Tibial nerve (tissue), 4 donors: ENCODE data around the gene STK39. TPM values are rescaled to one million over a fixed set of nuclear protein-coding genes. Genes with fewer than 3 reads are reported as not detected.

Source experiments
- DNase-seq, 2 donors: peaks; one replicate each; pipeline ENCODE4 v3.0.0-alpha.2; 2019; ENCODE audit warnings: low spot score in 2 of 2
- H3K27ac ChIP-seq, 4 donors: fragments of 200-600 bp; sonication (generic) in 3 of 4; one replicate each; pipeline ENCODE4 v1.5.1; 2017 to 2019; ENCODE audit warnings: mild to moderate bottlenecking in 1 of 4
- H3K27me3 ChIP-seq, 2 donors: fragments of 200-600 bp; sonication (generic) in 1 of 2; one replicate each; pipeline versions ENCODE4 v1.5.1 to v1.6.0; 2017 to 2019
- H3K36me3 ChIP-seq, 3 donors: fragments of 200-600 bp; sonication (generic); one replicate each; pipeline ENCODE4 v1.5.1; 2018 to 2019
- H3K4me1 ChIP-seq, 4 donors: fragments of 200-600 bp; sonication (generic) in 3 of 4; one replicate each; pipeline ENCODE4 v1.5.1; 2017 to 2019
- H3K4me3 ChIP-seq, 4 donors: fragments of 200-600 bp; sonication (generic) in 3 of 4; one replicate each; pipeline ENCODE4 v1.5.1; 2017 to 2019; ENCODE audit warnings: mild to moderate bottlenecking in 1 of 4, moderate library complexity in 1 of 4
- H3K9me3 ChIP-seq, 4 donors: fragments of 200-600 bp; sonication (generic) in 3 of 4; one replicate each; pipeline ENCODE4 v1.5.1; 2017 to 2019
- CTCF ChIP-seq, 5 experiments: fragments of 200-600 bp in 3 of 5; fragments of 450-650 bp in 2 of 5; sonication (generic) in 3 of 5; IDR thresholded peaks; one replicate each; pipeline ENCODE4 v1.5.1; 2016 to 2019; ENCODE audit warnings: antibody characterized with exemption in 5 of 5, mild to moderate bottlenecking in 3 of 5, moderate library complexity in 2 of 5
- EP300 ChIP-seq, 2 donors: sonication (generic); formaldehyde crosslinking; IDR thresholded peaks; one replicate each; pipeline ENCODE4 v1.6.1; 2017; ENCODE audit warnings: antibody characterized with exemption in 2 of 2, mild to moderate bottlenecking in 1 of 2
- POLR2A ChIP-seq, 2 donors: fragments of 450-650 bp; IDR thresholded peaks; one replicate each; pipeline ENCODE4 v1.6.1; 2017; ENCODE audit warnings: antibody characterized with exemption in 2 of 2, mild to moderate bottlenecking in 2 of 2, moderate library complexity in 2 of 2
- WGBS, 2 donors: methylation state at CpG; one replicate each; pipeline ENCODE4 v1.1.5; 2018; 5-methylcytosine and 5-hydroxymethylcytosine counted together
- total RNA-seq, 4 donors: library from RNA; depleted of rRNA; stranded (reverse); fragments of >200 nt; gene quantifications; one replicate each; pipeline ENCODE4 v1.1.0, GENCODE V29; 2016

Gene STK39
- total RNA-seq, 4 donors from 2014 or later = 8.5 to 13.5 (median 12.0) TPM

GRCh38 chr2:167972746-167973145, 274.6 kb downstream of the STK39 start:
- Histone ChIP-seq H3K9me3 (no peaks in the 10 kb centered on the region), H3K4me3 (no peak overlapping the region), H3K4me1 (no peaks in the 10 kb centered on the region), H3K36me3 (peaks cover 0 to 11% (median 0%) of the 10 kb centered on the region in 3 donors), H3K27me3 (no peaks in the 10 kb centered on the region), H3K27ac (no peak overlapping the region)
- TF ChIP-seq POLR2A (IDR thresholded peaks at IDR 0.05) (no peak), EP300 (IDR thresholded peaks at IDR 0.05) (no peak), CTCF (IDR thresholded peaks at IDR 0.05) (no peak)
- no peak for DNase-seq

- Histone ChIP-seq H3K27ac (no peak overlapping the region), H3K4me3 (no peak overlapping the region), H3K9me3 (no peaks in the 10 kb centered on the region), H3K4me1 (no peaks in the 10 kb centered on the region), H3K27me3 (no peaks in the 10 kb centered on the region), H3K36me3 (peaks cover 0 to 11% (median 0%) of the 10 kb centered on the region in 3 donors)
- TF ChIP-seq CTCF (IDR thresholded peaks at IDR 0.05) (no peak), EP300 (IDR thresholded peaks at IDR 0.05) (no peak), POLR2A (IDR thresholded peaks at IDR 0.05) (no peak)
- no peak for DNase-seq
- 86 to 97% methylated on average over 1 of the region's 1 CpG for WGBS, 2 donors
These were observed 275.4 kb downstream of the STK39 start for GRCh38 chr2:167972020-167972419.

- H3K9me3 ChIP-seq = no peaks in the 10 kb centered on the region
- no peak for TF ChIP-seq EP300 (IDR thresholded peaks at IDR 0.05)
- no peak for TF ChIP-seq POLR2A (IDR thresholded peaks at IDR 0.05)
- no peak for TF ChIP-seq CTCF (IDR thresholded peaks at IDR 0.05)
- no peak overlapping the region for H3K4me3 ChIP-seq
- H3K27ac ChIP-seq = no peak overlapping the region
- no peak for DNase-seq
- 78 to 81% methylated on average over 9 of the region's 9 CpGs for WGBS, 2 donors
- H3K36me3 ChIP-seq = peaks cover 0 to 21% (median 0%) of the 10 kb centered on the region in 3 donors
- no peaks in the 10 kb centered on the region for H3K27me3 ChIP-seq
- peaks cover 0 to 5% (median 0%) of the 10 kb centered on the region in 4 donors for H3K4me1 ChIP-seq
These were observed 280.2 kb downstream of the STK39 start for GRCh38 chr2:167966937-167967913.

GRCh38 chr2:167965907-167966761, 281.3 kb downstream of the STK39 start:
- Histone ChIP-seq H3K27me3 (no peaks in the 10 kb centered on the region), H3K27ac (no peak overlapping the region), H3K4me3 (no peak overlapping the region), H3K4me1 (peaks cover 0 to 5% (median 0%) of the 10 kb centered on the region in 4 donors), H3K36me3 (peaks cover 0 to 18% (median 0%) of the 10 kb centered on the region in 3 donors), H3K9me3 (no peaks in the 10 kb centered on the region)
- TF ChIP-seq CTCF (IDR thresholded peaks at IDR 0.05) (no peak), POLR2A (IDR thresholded peaks at IDR 0.05) (no peak), EP300 (IDR thresholded peaks at IDR 0.05) (no peak)
- WGBS, 2 donors = 64 to 68% methylated on average over 5 of the region's 5 CpGs
- DNase-seq = no peak
